Activated T-helper 17 cell treated with anti-CD3 and anti-CD28 coated beads, Interleukin-2, amount 50 U/mL, for 72 hours (primary cell): ENCODE measurements around the gene EPB41L2. TPM values are rescaled to one million over a fixed set of nuclear protein-coding genes. Genes with fewer than 3 reads are reported as not detected.

ENCODE experiments used
- ATAC-seq: fragments of 150-1000 bp; cut with Tn5 transposase; replicated peaks from 2 replicates; pipeline ENCODE4 v1.10.0; 2021; ENCODE audit warnings: mild to moderate bottlenecking, moderate library complexity
- H3K27ac Mint-ChIP-seq: one replicate; pipeline ENCODE4 v1.8.0; 2022; ENCODE audit warnings: mixed read lengths
- H3K27me3 Mint-ChIP-seq: one replicate; pipeline ENCODE4 v1.8.0; 2022; ENCODE audit warnings: mixed read lengths
- H3K36me3 Mint-ChIP-seq: one replicate; pipeline ENCODE4 v1.8.0; 2022; ENCODE audit warnings: low read depth, mild to moderate bottlenecking, mixed read lengths
- H3K4me1 Mint-ChIP-seq: one replicate; pipeline ENCODE4 v1.8.0; 2022; ENCODE audit warnings: mixed read lengths
- H3K4me3 Mint-ChIP-seq: one replicate; pipeline ENCODE4 v1.8.0; 2022; ENCODE audit warnings: mild to moderate bottlenecking, mixed read lengths
- H3K9me3 Mint-ChIP-seq: one replicate; pipeline ENCODE4 v1.8.0; 2022; ENCODE audit warnings: mixed read lengths
- total RNA-seq, 2 donors: library from RNA; stranded (reverse); gene quantifications; one replicate each; pipeline ENCODE4 v1.2.3, GENCODE V29; 2022

EPB41L2 gene
- total RNA-seq, 2 donors from 2014 or later: 31.0 to 49.3 TPM

DNA sequence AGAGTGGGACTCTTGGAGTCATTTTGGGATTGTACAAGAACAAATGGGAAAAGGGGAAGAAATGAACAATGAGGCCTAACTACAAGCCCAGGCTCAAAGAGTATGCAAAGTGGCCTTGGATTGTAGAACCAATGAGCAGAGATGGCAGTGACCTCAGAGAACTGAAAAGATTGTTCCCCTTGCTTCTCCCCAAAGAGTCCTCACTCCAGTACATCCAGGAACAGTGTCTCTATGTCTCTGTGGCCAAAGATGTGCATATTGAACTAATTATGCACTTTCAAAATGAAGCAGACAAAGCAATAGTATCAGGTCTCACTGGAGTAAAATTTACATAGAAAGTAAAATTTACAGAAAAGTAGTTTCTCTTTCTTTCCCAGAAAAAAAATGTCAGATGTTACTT lies 154.9 kb downstream of the EPB41L2 start:
- H3K27ac Mint-ChIP-seq: no peak overlapping the region
- H3K9me3 Mint-ChIP-seq: peaks cover 4% of the 10 kb centered on the region
- H3K4me3 Mint-ChIP-seq: no peak overlapping the region
- H3K36me3 Mint-ChIP-seq: no peaks in the 10 kb centered on the region
- no peaks in the 10 kb centered on the region for H3K27me3 Mint-ChIP-seq
- peaks cover 8% of the 10 kb centered on the region for H3K4me1 Mint-ChIP-seq
- ATAC-seq: peak; percentile 11

DNA sequence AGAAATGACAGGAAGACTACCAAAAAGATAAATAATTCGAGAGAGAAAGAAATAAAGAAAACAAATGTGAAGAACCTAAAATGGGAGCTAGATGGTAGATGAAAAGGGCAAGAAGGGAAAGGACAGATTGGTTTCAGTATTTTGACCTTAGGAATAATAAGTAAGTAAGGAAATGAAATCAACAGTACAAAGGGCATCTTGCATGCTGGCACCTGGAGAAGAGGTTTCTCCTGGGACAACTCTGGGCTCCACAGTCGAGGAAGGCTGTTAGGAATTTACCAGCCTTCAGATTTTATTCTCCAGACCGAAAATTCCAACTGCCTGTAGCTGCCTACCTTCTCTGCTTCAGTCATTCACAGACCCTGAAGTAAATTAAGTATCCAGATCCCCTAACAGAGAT lies 155.4 kb downstream of the EPB41L2 start:
- Mint-ChIP-seq H3K4me1 (peaks cover 3% of the 10 kb centered on the region), H3K36me3 (no peaks in the 10 kb centered on the region), H3K9me3 (peaks cover 4% of the 10 kb centered on the region), H3K4me3 (no peak overlapping the region), H3K27me3 (no peaks in the 10 kb centered on the region), H3K27ac (no peak overlapping the region)
- ATAC-seq: no peak

- H3K4me3 Mint-ChIP-seq: no peak overlapping the region
- no peaks in the 10 kb centered on the region for H3K36me3 Mint-ChIP-seq
- no peaks in the 10 kb centered on the region for H3K4me1 Mint-ChIP-seq
- peak; percentile 50 for ATAC-seq
- peaks cover 4% of the 10 kb centered on the region for H3K9me3 Mint-ChIP-seq
- no peaks in the 10 kb centered on the region for H3K27me3 Mint-ChIP-seq
- H3K27ac Mint-ChIP-seq: no peak overlapping the region
Observed at GRCh38 chr6:130906736-130907381, 156.2 kb downstream of the EPB41L2 start.

- no peaks in the 10 kb centered on the region for H3K9me3 Mint-ChIP-seq
- no peaks in the 10 kb centered on the region for H3K27me3 Mint-ChIP-seq
- no peaks in the 10 kb centered on the region for H3K4me1 Mint-ChIP-seq
Observed at GRCh38 chr6:130903602-130904001, 159.4 kb downstream of the EPB41L2 start.

GRCh38 chr6:130903007-130903406 lies 160.0 kb downstream of the EPB41L2 start:
- peaks cover 7% of the 10 kb centered on the region for H3K36me3 Mint-ChIP-seq
- H3K27me3 Mint-ChIP-seq: no peaks in the 10 kb centered on the region
- no peaks in the 10 kb centered on the region for H3K9me3 Mint-ChIP-seq
- ATAC-seq: no peak
- no peaks in the 10 kb centered on the region for H3K4me1 Mint-ChIP-seq
- H3K4me3 Mint-ChIP-seq: no peak overlapping the region
- no peak overlapping the region for H3K27ac Mint-ChIP-seq

More at GRCh38 chr6:130903602-130904001, 159.4 kb downstream of the EPB41L2 start:
- no peak overlapping the region for H3K27ac Mint-ChIP-seq
- no peak for ATAC-seq
- no peak overlapping the region for H3K4me3 Mint-ChIP-seq
- H3K36me3 Mint-ChIP-seq: peaks cover 7% of the 10 kb centered on the region

DNA sequence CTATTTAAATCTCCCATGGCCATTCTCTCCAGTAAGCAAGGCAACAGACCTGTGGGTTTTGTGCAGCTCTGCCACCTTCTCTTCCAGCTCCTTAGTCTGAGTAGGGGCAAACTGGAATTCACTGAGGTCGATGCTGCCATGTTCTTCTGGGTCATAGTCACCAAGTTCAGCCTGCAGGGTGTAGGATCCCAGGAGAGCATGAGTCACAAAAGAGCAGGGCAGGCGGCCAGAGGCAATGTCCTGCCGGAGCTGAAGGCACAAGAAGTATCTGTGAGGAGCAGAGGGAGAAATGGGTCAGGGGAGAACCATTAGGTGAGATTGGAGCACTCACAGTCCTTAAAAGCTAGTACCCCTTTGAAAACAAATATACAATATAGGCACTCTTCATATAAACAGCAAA lies 162.1 kb downstream of the EPB41L2 start:
- no peaks in the 10 kb centered on the region for H3K4me1 Mint-ChIP-seq
- H3K27me3 Mint-ChIP-seq: no peaks in the 10 kb centered on the region
- H3K27ac Mint-ChIP-seq: no peak overlapping the region
- no peaks in the 10 kb centered on the region for H3K9me3 Mint-ChIP-seq
- H3K4me3 Mint-ChIP-seq: no peak overlapping the region
- peaks cover 7% of the 10 kb centered on the region for H3K36me3 Mint-ChIP-seq
- ATAC-seq: no peak

DNA sequence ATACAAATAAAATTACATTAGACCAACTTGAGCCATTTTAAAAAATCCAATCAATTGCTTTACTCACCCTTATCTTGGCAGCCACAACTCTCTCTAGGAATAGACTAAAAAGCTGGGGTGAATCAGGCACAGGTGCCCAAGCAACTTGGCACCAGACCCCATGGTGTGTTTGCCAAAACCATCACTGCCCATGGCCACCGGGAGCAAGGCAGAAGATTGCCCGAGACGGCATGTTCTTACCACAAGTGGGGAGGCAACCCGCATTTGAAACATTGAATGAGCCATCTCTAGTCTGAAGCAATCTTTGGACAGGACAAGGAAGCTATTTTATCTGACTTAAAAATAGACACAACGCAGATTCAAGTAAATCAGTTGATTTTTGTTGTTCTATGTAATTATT lies 166.8 kb downstream of the EPB41L2 start:
- Mint-ChIP-seq H3K4me3 (no peak overlapping the region), H3K27me3 (no peaks in the 10 kb centered on the region), H3K4me1 (peaks cover 3% of the 10 kb centered on the region), H3K36me3 (peaks cover 23% of the 10 kb centered on the region), H3K27ac (no peak overlapping the region), H3K9me3 (no peaks in the 10 kb centered on the region)
- ATAC-seq: no peak

GRCh38 chr6:130895516-130895915 lies 167.5 kb downstream of the EPB41L2 start:
- Mint-ChIP-seq H3K9me3 (no peaks in the 10 kb centered on the region), H3K27me3 (no peaks in the 10 kb centered on the region), H3K36me3 (peaks cover 20% of the 10 kb centered on the region), H3K4me3 (no peak overlapping the region), H3K4me1 (peaks cover 3% of the 10 kb centered on the region), H3K27ac (no peak overlapping the region)
- ATAC-seq: no peak

DNA sequence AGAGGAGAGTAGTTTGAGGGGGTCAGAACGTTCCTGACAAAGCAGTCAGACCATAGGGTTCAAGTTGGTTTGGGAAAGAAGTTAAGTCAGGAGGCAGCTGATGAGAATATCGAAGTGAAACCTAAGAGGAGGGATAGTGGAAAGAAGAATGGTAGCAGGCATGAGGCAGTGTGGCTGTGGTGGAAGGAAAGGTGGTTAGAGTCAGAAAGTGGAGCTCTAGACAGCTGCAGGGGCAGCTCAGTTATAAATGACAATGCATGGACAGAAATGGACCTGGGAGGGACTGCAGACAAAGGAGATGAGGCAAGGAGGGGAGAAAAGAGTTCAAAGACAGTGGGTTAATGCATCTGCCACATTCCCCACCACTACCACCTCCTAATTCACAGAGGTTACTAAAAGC lies 169.3 kb downstream of the EPB41L2 start:
- peaks cover 3% of the 10 kb centered on the region for H3K4me1 Mint-ChIP-seq
- H3K27me3 Mint-ChIP-seq: no peaks in the 10 kb centered on the region
- H3K36me3 Mint-ChIP-seq: peaks cover 22% of the 10 kb centered on the region
- H3K9me3 Mint-ChIP-seq: no peaks in the 10 kb centered on the region
- no peak overlapping the region for H3K27ac Mint-ChIP-seq
- no peak overlapping the region for H3K4me3 Mint-ChIP-seq
- ATAC-seq: no peak

GRCh38 chr6:130893277-130893676 lies 169.8 kb downstream of the EPB41L2 start:
- Mint-ChIP-seq H3K4me3 (no peak overlapping the region), H3K4me1 (peaks cover 3% of the 10 kb centered on the region), H3K9me3 (no peaks in the 10 kb centered on the region), H3K36me3 (peaks cover 22% of the 10 kb centered on the region), H3K27me3 (no peaks in the 10 kb centered on the region), H3K27ac (no peak overlapping the region)
- ATAC-seq: no peak

GRCh38 chr6:130890521-130890971 lies 172.5 kb downstream of the EPB41L2 start:
- H3K4me1 Mint-ChIP-seq: peaks cover 3% of the 10 kb centered on the region
- H3K27me3 Mint-ChIP-seq: no peaks in the 10 kb centered on the region
- H3K36me3 Mint-ChIP-seq: peaks cover 22% of the 10 kb centered on the region
- no peak overlapping the region for H3K27ac Mint-ChIP-seq
- H3K9me3 Mint-ChIP-seq: no peaks in the 10 kb centered on the region
- no peak overlapping the region for H3K4me3 Mint-ChIP-seq
- ATAC-seq: no peak

DNA sequence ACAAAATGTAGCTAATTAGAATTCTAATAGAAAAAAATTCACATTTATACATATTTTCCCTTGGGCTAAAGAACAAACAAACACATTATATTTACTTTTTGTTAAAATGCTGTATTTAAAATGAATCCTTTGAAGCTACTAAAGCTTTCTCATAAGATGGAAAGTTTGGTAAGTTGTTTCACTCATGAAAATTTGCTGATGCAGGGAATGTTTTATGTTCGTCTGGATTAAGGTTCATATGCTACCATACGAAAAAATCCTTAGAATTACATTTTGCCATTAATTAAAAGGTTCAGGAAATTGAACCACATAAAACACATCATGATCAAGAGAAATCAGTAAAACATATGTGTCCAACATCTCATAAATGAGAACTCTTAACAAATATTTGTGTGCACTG lies 173.6 kb downstream of the EPB41L2 start:
- Mint-ChIP-seq H3K4me3 (no peak overlapping the region), H3K27ac (no peak overlapping the region), H3K9me3 (no peaks in the 10 kb centered on the region), H3K36me3 (peaks cover 22% of the 10 kb centered on the region), H3K4me1 (peaks cover 3% of the 10 kb centered on the region), H3K27me3 (no peaks in the 10 kb centered on the region)
- no peak for ATAC-seq

DNA sequence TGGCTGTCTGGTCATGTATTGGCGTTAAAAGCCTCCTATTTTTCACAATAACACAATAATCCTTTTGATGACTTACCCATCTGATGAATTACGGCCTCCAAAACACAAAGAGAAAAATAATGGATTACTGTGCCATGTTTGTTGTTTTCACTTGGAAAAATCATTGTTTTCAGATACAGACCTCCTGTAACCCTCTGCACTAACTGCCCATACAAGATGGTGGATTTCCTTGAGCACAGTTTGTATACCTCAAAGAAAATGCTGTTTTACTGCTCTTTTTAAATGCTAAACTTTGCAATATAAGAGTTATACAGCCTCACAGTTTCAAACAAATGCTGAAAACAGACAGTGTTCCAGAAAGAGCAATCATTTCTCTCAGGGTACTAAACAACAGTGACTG lies 174.8 kb downstream of the EPB41L2 start:
- Mint-ChIP-seq H3K27ac (no peak overlapping the region), H3K27me3 (no peaks in the 10 kb centered on the region), H3K4me1 (no peaks in the 10 kb centered on the region), H3K9me3 (no peaks in the 10 kb centered on the region), H3K36me3 (peaks cover 15% of the 10 kb centered on the region), H3K4me3 (no peak overlapping the region)
- no peak for ATAC-seq

- no peaks in the 10 kb centered on the region for H3K4me1 Mint-ChIP-seq
- no peak overlapping the region for H3K4me3 Mint-ChIP-seq
- no peaks in the 10 kb centered on the region for H3K9me3 Mint-ChIP-seq
- no peak for ATAC-seq
- H3K27me3 Mint-ChIP-seq: no peaks in the 10 kb centered on the region
- H3K36me3 Mint-ChIP-seq: peaks cover 16% of the 10 kb centered on the region
- no peak overlapping the region for H3K27ac Mint-ChIP-seq
Observed at GRCh38 chr6:130886966-130887365, 176.1 kb downstream of the EPB41L2 start.

- Mint-ChIP-seq H3K36me3 (peaks cover 16% of the 10 kb centered on the region), H3K4me3 (no peak overlapping the region), H3K4me1 (no peaks in the 10 kb centered on the region), H3K27ac (no peak overlapping the region), H3K27me3 (no peaks in the 10 kb centered on the region), H3K9me3 (no peaks in the 10 kb centered on the region)
- peak; percentile 72 for ATAC-seq
Observed at GRCh38 chr6:130885392-130886192, 177.5 kb downstream of the EPB41L2 start.
